Sigmoid colon (tissue), 4 donors: Measurements from ENCODE around the gene MOG.

Experiments
- CTCF ChIP-seq, 4 experiments: fragments of 450-650 bp in 3 of 4; fragments of 200-600 bp in 1 of 4; IDR thresholded peaks; one replicate each; pipeline ENCODE4 v1.5.1; 2016 to 2019; ENCODE audit warnings: antibody characterized with exemption in 4 of 4, mild to moderate bottlenecking in 3 of 4, moderate library complexity in 2 of 4
- EP300 ChIP-seq, 4 donors: sonication (generic); formaldehyde crosslinking; IDR thresholded peaks; one replicate each; pipeline ENCODE4 v1.6.1; 2017; ENCODE audit warnings: antibody characterized with exemption in 4 of 4
- POLR2A ChIP-seq, 2 donors: fragments of 450-650 bp; IDR thresholded peaks; one replicate each; pipeline ENCODE4 v1.6.1; 2016; ENCODE audit warnings: antibody characterized with exemption in 2 of 2, mild to moderate bottlenecking in 2 of 2, moderate library complexity in 2 of 2
- POLR2AphosphoS5 ChIP-seq, 4 donors: sonication (generic); formaldehyde crosslinking; IDR thresholded peaks; one replicate each; pipeline ENCODE4 v1.6.1; 2017; ENCODE audit warnings: antibody characterized with exemption in 4 of 4

DNA sequence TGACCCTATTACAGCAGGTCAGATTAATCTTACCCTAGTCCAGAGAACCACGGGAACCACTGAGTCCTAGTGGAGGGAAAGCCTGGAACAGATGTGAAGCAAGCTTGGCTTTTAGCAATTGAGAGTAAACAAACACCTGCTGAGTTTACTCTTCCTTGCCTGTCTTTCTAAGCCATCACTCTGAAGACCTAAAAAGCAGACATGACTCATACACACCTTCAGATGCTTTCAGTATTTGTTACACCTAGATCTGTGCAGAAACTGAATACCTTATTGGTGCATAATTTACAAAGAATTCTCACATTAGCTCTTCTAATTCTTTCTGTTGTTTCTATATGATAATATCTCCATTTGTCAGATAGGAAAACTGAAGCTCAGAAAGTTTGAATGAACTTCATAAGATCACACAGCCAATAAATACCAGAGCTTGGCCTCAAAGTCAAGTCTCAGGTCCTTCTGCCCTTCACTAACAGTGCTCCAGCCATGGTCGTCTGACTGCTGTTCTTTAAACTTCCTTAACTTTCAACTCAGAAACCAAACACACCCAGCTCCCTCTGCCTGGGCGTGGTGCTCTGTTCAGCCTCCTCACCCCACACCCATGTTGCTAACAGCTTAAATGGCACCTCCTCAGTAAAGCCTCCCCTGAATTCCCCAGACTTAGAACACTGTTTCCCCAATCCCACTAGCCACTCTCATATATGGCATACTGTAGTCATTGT, 15.3 kb upstream of the MOG start:
- TF ChIP-seq CTCF (IDR thresholded peaks at IDR 0.05) (no peak), POLR2A (IDR thresholded peaks at IDR 0.05) (no peak), EP300 (IDR thresholded peaks at IDR 0.05) (no peak), POLR2AphosphoS5 (IDR thresholded peaks at IDR 0.05) (no peak)
